CMK (cell line): ENCODE results near the gene OR1J4.
"Not testable (repeated sequence)": the region's sequence is repeated elsewhere in the genome, so short reads cannot be mapped to it uniquely, and the experiment has no call there.

Experiments
- DNase-seq: peaks from one replicate; pipeline ENCODE4 v3.0.0-alpha.2; 2010; ENCODE audit warnings: low read depth

Gene OR1J4, protein sequence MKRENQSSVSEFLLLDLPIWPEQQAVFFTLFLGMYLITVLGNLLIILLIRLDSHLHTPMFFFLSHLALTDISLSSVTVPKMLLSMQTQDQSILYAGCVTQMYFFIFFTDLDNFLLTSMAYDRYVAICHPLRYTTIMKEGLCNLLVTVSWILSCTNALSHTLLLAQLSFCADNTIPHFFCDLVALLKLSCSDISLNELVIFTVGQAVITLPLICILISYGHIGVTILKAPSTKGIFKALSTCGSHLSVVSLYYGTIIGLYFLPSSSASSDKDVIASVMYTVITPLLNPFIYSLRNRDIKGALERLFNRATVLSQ

GRCh38 chr9:122518841-122519240, at the start of gene OR1J4:
TSS of gene OR1J4 (plus strand) at chr9:122519141. CDS start at chr9:122519141, 0 bp downstream.
- no peak for DNase-seq

- no peak for DNase-seq
Measured at GRCh38 chr9:122474561-122474960, 44.4 kb upstream of the OR1J4 start.

GRCh38 chr9:122475717-122476116, 43.2 kb upstream of the OR1J4 start:
- no peak for DNase-seq

- DNase-seq, result no peak
Measured at GRCh38 chr9:122477346-122477745, 41.6 kb upstream of the OR1J4 start.

- DNase-seq, result no peak
Measured at GRCh38 chr9:122477826-122478225, 41.1 kb upstream of the OR1J4 start, which contains the start of gene OR1J1. TSS of gene OR1J1 (minus strand) at chr9:122477926. CDS start at chr9:122477926, 0 bp downstream.

- DNase-seq, result no peak
Measured at GRCh38 chr9:122479062-122479461, 39.9 kb upstream of the OR1J4 start.

- peak; percentile 17 for DNase-seq
Measured at GRCh38 chr9:122498883-122499288, 20.1 kb upstream of the OR1J4 start.

- DNase-seq, result no peak
Measured at GRCh38 chr9:122506964-122507363, 12.0 kb upstream of the OR1J4 start.

- no peak for DNase-seq
Measured at GRCh38 chr9:122510502-122510901, 8.4 kb upstream of the OR1J4 start, which contains the start of gene OR1J2. TSS of gene OR1J2 (plus strand) at chr9:122510802. CDS start at chr9:122510802, 0 bp downstream.

DNA sequence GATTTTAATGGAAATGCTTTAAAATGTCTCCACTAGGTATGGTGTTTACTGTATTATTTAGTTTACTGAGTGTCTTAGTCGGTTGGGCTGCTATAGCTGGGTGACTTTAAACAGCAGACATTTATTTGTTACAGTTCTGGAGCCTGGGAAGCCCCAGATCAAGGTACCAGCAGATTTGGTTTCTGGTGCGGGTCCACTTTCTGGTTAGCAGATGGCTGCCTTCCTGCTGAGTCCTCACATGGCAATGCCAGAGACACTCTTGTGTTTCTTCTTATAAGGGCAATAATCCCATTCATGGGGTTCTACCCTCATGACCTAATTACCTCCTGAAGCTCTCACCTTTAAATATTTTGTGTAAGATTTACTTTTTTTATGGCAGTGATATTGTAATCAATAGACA, 715 bp upstream of the OR1J4 start:
- no peak for DNase-seq

DNA sequence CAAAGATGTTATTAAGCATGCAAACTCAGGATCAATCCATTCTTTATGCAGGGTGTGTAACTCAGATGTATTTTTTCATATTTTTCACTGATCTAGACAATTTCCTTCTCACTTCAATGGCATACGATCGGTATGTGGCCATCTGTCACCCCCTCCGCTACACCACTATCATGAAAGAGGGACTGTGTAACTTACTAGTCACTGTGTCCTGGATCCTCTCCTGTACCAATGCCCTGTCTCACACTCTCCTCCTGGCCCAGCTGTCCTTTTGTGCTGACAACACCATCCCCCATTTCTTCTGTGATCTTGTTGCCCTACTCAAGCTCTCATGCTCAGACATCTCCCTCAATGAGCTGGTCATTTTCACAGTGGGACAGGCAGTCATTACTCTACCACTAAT, 435 bp downstream of the OR1J4 start:
- no peak for DNase-seq

GRCh38 chr9:122526602-122527001, 7.7 kb downstream of the OR1J4 start:
- DNase-seq, result no peak

DNA sequence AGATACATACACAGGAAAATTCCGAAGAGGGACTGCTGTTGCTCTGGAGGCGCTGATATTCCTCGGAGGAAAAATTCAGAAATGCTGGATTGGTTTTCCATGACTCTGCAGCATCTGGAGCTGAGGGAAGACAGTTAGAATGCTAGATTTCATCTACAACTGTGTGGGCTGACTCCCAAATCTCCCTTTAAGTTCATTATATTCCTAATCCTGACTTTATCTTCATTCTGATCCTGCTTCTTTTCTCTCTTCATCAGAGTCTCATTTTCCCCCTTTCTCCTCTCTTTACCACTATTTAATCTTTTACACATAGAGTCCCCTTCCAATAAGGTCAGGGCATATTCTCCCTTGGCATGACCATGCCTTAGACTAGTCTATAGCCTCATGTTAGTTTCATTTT, 8.3 kb downstream of the OR1J4 start, which contains the start of gene OR1N1:
Gene OR1N1, minus strand, starts transcription at position 101 of the 400 bp plus-strand sequence. Its CDS starts 0 bp downstream, at position 101.
- no peak for DNase-seq

DNA sequence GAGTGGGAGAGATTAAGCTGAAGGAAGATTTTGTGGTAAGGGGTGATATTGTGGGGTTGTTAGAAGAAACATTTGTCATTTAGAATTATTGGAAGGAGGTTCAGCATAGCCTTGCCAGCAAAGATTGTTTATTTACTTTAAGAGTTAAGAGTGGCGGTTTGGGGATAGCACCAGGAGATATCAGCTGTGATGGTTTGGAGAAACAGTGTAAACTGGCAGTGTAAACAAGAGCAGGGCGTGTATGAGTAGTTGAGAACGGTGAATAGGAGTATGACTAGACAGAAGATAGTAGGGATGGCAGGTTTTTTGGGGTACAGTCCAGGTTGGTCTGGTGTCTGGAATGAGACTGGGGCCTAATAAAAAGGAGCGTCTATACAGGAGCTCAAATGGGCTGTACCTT, 12.2 kb downstream of the OR1J4 start:
- not testable (repeated sequence) for DNase-seq

DNA sequence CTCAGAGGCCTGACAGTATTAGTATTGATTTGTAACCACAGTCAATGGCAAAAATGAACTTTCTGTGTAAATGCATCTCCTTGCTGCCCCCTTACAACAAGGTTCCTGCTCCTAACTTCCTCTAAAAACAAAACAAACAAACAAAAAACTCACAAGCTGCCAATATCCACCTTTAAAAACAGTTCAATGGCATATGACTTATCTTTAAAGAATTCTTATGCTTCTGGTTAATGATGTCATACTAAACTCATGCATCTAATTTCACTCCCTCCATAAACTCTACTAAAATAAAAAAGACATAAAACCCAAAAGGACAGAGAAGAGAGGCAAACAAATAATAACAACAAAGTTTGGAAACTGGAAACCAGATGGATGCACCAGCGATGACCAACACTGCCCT, 17.2 kb downstream of the OR1J4 start:
- no peak for DNase-seq

DNA sequence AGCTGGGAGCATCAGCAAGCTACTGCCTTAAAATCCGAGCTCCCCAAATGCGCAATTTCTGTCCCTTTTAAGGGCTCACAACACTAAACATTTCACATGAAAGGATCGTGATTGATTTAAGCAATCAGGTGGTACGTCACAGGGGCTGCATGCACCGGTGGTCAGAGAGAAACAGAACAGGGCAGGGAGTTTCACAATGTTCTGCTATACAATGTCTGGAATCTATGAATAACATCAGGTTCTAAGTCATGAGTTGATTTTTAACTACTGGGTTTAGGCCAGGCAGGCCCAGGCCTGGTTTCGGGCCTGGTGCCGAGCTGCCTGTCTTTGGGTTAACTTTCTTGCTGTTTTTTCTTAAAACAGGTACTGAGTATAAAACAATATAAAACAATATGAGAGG, 18.1 kb downstream of the OR1J4 start:
- DNase-seq, result not testable (repeated sequence)

DNA sequence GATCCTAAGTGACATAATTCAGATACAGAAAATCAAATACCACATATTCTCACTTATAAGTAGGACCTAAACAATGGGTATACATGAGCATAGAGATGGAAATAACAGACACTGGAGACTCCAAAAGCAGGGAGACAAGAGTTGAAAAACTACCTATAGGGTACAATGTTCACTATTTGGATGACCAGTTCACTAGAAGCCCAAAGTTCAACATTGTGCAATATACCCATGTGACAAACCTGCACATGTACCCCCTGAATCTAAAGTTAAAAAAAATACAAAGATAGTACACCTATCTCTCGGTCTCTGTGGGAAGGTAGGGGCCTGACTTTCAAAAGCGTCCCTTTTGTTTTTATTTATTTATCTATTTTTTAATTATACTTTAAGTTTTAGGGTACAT, 19.8 kb downstream of the OR1J4 start:
- DNase-seq, result no peak

GRCh38 chr9:122546196-122546595, 27.3 kb downstream of the OR1J4 start:
- no peak for DNase-seq

GRCh38 chr9:122551371-122551770, 32.4 kb downstream of the OR1J4 start:
- no peak for DNase-seq

- no peak for DNase-seq
Measured at GRCh38 chr9:122552812-122553211, 33.9 kb downstream of the OR1J4 start, which contains the start of gene OR1N2. TSS of gene OR1N2 (plus strand) at chr9:122553112. CDS start at chr9:122553212, 100 bp downstream.

- no peak for DNase-seq
Measured at GRCh38 chr9:122561446-122561845, 42.5 kb downstream of the OR1J4 start.

DNA sequence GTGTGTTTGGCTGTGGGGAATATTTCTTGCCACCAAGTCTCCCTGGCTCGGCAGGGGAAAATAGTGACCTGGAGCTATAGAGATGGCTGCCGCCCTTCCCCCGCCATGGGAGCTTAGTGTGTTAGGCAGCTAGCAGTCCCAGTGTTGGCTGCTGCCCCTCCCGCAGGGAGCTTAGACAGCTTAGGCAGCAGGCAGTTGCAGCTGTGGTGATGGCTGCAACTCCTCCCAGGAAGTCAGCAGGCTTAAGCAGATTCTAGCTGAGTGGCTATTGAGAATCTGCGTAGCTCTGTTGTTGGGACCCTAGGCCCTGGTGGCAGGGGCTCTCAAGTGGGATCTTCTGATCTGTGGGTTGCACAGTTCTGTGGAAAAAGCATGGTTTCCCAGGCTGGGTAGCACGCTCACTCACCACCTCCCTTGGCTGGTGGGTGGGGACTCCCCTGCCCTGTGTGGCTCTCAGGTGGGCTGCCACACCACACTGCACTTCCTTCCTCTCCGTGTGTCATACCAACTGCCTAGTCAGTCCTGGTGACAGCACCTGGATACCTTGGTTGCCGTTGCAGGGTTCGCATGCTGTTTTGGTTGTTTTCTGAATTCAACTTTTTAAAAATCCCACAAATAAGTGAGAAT, 43.3 kb downstream of the OR1J4 start:
- DNase-seq, result no peak

DNA sequence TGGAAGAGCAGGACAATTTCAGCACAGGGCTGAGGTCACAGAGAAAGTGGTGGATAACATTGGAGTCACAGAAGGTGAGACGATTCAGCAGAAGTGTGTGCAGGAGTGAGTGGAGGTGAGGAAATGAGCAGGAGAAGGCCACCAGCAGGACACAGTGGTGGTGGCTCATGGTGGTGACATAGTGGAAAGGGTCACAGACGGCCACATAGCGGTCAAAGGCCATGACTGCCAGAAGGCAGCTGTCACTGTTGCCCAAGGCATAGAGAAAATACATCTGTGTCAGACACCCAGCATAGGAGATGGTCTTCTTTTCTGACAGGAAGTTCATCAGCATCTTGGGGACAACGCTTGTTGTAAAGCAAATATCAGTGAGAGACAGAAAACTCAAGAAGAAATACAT, 49.0 kb downstream of the OR1J4 start:
- no peak for DNase-seq
